ENCODE measurements around the gene MESP1.
A peak's percentile ranks its signal among the peaks of the same experiment; 100 is the strongest.
"Not testable (repeated sequence)": the region's sequence is repeated elsewhere in the genome, so short reads cannot be mapped to it uniquely, and the experiment has no call there.

Gene MESP1, protein sequence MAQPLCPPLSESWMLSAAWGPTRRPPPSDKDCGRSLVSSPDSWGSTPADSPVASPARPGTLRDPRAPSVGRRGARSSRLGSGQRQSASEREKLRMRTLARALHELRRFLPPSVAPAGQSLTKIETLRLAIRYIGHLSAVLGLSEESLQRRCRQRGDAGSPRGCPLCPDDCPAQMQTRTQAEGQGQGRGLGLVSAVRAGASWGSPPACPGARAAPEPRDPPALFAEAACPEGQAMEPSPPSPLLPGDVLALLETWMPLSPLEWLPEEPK

DNA sequence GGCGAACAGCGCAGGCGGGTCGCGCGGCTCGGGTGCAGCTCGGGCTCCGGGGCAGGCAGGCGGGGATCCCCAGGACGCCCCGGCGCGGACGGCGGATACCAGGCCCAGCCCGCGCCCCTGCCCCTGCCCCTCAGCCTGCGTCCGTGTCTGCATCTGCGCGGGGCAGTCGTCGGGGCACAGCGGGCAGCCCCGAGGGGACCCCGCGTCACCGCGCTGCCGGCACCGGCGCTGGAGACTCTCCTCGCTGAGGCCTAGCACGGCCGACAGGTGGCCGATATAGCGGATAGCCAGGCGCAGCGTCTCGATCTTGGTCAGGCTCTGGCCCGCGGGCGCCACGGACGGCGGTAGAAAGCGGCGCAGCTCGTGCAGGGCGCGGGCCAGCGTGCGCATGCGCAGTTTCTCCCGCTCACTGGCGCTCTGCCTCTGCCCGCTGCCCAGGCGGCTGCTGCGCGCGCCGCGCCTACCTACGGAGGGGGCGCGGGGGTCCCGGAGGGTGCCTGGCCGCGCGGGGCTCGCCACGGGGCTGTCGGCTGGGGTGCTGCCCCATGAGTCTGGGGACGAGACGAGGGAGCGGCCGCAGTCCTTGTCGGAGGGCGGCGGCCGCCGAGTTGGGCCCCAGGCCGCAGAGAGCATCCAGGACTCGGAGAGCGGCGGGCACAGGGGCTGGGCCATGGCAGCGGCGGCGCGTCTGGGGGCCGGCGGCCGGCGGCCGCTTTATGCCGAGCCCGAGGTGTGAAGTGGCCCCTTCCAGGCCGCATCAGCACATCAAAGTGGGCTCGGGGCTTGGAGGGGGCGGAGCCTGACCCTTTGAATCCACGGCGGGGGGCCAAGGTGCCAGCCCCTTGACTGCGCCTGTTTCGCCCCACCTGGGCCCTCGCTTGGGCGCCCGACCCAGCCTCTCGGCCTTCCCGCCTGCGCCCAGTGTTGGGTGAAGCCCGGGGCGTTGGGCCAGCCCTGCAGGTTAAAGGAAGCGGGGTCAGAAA, at the start of gene MESP1:
MESP1 (minus strand) TSS at position 690 of the 983 bp plus-strand sequence; CDS start at position 672, 18 bp downstream.
- DNase-seq (ENCODE audit: low spot score), result peak; percentile 90

DNA sequence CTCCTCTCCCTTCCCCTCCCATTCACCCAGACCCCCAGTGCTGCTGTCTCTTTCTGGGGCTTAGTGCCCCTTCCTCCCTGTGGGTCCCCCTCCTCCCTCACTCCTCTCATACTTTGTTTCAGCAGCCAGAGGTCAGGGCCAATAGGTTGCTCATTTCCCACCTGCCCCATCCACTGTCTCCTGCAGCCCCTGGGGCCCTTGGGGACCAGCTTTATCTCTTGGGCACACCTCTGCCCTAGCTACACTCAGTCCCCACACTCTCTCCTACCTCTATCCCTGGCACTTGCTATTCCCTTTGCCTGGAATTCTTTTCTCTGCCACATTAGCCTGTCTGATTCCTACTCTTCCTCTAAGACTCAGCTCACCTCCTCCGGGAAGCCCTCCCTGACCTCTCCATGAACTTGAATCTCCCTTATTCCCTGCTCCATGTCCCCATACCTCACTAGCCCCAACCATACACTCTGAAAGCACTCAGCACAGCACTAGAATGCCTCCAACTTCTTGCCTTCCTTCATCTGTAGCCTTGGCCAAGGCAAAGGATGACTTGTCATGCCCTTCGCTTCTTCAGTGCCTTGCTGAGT, 49.0 kb upstream of the MESP1 start:
- DNase-seq (ENCODE audit: low spot score), result no peak

DNA sequence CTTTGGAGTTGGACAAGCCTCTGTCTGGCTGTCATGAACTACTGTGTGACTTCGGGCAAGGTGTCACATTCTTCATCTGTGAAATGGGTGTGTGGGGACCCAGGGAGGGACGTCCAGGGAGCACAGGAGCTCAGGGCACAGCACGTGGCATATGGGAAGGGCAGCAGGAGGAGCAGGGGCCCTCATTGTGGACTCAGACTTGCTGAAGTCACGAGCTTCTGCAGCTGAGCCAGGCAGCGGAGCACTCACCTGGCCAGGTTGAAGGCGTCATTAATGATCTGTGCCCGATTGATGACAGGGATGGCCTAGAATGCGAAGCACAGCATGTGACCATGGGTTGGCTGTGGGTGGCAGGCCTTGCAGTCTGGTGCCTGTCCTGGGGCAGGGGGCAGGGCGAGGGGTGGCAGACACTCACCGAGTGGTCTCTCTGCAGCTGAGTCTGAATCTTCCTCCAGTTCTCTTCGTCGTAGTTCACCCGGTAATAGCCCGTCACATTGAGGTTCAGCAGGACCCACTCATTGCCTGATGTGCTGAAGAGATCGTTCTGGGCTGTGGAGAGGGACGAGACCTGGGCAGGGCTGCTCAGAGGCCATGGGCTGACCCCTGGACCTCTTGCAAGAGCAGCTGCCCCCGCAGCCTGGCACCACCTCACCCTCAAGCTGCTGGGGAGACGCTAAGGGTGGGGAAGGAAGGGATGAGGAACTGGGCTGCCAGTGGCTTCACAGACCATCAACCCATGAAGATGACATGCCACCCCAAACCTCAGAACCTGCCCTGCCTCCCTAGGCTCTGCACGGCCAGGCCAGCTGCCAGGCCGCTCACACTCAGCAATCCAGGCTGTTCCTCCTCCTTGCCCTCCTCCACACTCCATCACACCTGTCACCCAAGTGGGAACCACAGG, 48.2 kb upstream of the MESP1 start:
- DNase-seq (ENCODE audit: low spot score), result no peak

DNA sequence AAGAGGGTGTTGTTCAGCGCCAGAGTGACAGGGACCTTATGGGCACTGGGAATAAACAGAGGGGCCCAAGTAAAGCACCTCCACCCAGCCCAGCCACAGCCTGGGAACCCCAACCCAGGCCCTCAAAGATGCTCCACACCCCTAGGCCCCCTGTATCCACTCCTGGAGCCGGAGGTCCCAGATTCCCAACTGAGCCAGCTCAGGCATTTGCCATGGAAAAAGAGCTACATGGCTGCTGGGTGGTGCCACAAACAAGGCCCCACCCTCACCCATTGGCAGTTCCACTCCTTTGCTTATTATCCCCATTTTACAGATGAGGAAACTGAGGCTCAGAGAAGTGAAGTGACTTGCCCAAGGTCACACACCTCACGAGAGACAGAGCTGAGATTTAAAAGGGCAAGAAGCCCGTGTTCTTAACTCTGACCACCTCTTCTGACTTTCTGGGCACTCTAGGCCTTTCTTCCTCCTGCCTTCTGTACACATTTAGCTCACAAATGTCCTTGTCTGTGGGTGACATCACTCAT, 46.7 kb upstream of the MESP1 start:
- no peak for DNase-seq (ENCODE audit: low spot score)

DNA sequence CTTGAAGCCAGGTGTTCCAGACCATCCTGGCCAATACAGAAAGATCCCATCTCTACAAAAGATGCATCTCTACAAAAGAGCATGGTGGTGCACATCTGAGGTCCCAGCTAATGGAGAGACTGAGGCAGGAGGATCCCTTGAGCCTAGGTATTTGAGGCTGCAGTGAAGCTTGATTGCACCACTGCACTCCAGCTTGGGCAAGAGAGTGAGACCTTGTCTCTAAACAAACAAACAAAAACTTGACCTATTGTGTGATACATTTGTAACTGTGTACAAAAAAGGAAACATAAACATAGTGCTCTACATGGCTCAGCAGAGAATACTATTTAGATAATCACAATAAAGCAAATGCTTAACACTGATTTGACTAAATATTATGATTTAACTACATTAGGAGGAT, 44.9 kb upstream of the MESP1 start:
- no peak for DNase-seq (ENCODE audit: low spot score)

DNA sequence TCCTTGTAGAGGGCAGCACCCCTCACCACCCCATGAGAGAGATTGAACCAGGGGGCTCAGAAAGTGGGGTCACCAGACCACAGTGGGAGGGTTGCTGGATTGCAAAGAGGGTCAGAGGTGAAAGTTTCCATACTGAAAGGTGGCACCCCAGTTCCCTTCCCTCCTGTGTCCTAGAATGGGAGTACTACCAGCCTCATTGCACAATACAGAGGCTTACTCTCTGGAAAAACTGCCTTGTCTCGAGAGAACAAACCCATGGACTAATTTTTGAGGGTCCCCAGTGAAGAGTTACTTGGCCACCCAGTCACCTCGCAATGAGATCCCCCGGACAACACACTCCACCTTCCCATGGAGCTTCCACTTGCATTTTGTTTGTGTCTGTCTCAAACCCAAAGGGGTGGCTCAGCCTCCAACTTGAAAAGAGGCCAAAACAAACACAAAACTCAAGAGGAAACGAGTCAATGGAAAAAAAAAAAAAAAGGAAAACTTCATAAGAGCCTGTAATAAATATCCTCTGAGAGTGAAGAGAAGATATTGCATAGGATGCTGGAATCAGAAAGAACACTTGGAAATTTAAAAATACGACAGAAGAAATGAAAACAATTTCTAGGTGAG, 43.7 kb upstream of the MESP1 start:
- DNase-seq (ENCODE audit: low spot score), result no peak

DNA sequence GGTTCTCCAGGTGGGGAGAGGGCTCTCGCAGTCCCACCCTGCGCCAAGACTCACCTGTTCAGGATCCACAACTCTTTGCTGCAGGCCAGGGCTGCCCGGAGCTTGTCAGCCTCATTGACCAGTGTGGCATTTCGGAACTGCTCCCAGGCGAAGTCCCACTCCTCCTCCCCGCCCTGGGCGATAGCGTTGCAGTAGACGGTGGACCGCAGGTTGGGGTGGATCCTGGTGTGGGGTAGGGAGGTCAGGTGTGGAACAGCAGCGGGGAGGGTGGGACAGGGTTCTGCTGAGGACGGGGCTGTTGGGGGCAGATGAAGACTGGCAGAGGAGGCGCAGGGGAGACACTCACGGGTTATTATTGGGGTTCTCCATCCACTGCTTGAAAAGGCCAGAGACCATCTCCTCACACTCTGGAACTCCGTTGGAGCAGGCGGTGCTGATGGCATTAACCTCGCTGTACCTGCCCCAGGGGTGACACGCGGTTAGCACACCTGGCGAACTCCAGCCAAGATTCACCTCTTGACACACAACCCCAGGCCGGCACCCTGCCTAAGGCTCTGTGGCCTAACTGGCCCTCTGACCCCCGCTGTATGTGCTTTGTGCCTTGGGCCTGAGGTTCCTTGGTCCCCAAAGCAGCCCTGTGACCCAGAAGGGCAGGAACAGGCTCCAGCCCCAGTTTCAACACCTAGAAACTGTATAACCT, 41.2 kb upstream of the MESP1 start:
- no peak for DNase-seq (ENCODE audit: low spot score)

DNA sequence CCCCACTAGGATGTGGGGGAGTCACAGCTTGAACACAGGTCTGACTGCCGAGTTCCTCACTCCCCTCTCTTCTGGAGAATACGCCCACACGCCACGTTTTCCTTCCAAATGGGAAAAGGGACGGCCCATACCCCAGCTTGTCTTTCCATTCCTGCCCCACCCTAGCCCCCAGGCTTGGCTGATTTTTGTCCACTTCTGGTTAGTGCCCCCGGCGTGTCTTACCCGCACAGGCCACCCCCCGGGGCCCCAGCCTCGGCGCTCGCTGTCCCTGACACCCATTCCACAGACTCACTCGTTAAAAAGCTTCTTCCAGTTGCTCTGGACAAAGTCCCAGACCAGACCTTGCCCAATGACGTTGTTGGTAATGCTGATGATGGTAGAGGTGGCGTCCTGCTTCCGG, 39.6 kb upstream of the MESP1 start:
- no peak for DNase-seq (ENCODE audit: low spot score)

DNA sequence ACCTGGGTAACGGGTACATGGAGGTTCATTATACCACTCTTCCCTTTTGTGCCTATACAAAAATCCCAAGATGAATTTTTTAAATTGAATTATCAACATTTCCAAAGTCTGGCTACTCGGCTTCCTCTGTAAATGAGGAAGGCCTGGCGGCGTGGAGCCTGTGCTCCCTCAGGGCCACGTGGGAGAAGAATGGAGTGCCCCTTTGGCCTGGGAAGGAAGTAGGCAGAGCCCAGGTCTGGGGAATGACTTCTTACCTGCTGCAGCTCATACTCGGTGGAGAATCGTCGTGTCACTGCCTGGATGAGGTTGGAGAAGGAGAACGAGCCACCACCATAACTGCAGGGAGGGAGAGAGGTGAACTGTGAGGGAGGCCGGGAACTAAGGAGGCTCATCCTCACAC, 39.2 kb upstream of the MESP1 start:
- DNase-seq (ENCODE audit: low spot score), result no peak

DNA sequence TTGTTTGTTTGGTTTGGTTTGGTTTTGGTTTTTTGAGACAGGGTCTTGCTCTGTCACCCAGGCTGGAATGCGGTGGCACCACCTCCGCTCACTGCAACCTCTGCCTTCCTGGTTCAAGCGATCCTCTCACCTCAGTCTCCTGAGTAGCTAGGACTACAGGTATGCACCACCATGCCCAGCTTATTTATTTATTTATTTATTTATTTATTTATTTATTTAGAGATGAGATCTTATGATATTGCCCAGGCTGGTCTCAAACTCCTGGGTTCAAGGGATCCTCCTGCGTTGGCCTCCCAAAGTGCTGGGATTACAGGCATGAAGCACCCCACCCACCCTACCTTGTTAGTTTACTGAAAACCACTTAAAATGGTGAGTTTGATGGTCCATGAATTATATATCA, 37.5 kb upstream of the MESP1 start:
- DNase-seq (ENCODE audit: low spot score), result not testable (repeated sequence)

DNA sequence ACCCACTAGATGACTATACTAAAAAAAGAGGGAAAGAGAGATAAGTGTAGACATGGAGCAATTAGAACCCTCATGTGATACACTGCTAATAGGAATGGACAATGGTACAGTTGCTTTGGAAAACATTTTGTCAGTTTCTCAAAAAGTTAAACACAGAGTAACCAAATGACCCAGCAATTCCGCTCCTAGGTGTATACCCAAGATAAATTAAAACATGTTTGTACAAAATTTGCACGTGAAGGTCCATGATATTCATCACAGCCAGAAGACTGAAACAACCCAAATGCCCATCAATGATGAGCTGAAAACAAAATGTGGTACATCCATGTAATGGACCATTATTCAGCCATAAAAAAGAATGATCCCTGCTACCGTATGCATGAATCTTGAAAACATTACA, 36.9 kb upstream of the MESP1 start:
- no peak for DNase-seq (ENCODE audit: low spot score)

DNA sequence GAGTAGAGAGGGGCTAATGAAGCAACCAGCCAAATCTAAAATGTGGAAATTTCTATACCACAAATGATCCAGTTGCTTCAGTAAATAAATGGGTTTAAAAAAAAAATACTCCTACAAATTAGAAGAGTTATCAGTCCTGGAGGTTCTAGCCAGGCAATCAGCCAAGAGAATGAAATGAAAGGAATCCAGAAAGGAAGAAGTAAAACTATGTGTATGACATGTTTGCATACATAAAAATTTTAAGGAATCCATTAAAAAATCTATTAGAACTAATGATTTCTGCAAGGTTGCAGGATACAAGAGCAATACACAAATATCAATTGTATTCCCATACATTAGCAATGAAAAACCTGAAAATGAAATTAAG, 34.7 kb upstream of the MESP1 start:
- DNase-seq (ENCODE audit: low spot score), result no peak

DNA sequence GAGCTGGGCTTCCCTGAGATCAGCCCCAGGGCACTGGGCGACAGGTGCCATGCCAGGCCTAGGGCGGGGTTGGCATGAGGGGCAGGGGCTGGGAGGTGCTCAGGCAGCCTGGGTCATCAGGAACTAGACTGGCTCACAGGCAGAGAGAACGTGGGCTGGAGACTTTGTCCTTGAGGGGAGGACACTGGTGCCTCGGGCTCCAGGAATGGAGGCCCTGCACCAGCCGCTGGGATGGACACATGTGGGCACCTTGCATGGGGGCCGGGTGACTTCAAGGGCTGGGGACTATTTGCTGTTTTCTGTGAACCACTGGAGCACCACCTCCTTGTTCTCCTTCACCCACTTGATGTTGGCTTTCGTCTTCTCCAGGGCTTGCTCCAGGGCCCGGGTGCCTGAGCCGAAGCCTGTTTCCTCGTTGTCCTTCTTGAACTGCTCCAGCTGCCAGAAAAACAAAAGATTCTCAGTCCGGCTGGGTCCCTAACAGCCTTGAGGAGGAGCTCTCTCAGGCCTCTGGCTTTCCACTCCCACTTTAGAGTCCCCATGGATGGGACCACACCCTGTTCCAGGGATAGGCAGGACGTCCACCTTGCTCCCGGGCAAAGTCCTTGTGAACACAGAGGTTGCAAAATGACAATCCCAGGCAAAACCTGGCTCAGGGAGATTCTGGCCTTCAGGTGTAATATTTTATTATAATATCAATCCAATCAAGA, 34.2 kb upstream of the MESP1 start:
- DNase-seq (ENCODE audit: low spot score), result no peak

DNA sequence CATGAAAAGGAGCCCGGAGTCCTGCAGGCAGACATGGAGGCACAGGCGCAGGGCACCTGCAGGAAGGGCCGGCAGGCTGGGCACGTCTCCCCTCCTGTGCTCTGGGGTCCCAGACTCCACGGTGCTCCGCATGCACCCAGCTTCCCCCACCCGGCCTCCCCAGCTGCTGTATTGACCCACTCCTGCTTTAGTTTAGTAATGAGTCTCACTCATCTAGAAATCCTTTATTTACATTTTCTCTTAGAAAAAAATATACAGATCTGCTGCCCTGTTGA, 33.6 kb upstream of the MESP1 start:
- DNase-seq (ENCODE audit: low spot score), result no peak

DNA sequence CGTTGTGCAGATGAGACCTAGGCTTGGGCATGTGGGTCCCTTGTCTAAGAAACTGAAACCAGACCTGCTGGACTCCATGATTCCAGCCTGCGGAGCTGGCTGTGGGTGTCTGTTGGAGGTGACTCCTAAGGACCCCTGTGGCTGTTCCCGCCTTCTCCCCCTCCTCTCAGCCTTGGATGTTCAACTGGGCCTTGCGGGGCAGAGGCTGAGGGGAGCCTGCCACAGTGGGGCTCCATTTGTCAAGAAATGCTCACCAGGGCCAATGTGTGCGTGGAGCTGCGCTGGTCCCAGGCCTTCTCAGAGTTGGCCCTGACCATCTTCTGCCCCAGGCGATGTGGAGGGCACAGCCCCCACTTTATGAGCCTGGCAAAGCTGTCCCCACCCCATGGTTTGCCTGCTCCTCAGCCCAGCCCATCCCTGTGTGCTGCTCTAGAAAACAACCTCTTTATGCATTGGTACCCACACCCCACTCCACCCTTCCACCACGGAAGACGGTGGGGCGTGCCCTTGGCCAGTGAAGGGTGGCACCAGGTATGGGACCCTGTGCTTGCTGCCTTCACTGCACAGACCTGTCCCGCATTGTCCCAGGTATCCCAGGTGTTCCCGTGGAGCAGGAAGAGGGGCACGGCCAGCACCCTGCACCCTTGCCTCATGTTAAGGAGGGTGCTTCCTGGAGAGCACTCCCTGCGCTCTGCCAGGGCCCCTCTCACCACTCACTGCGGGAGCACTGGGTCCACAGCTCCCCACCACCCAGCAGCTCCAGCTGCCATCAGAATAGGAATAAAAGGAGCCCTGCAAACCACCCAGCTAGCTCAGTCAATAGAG, 33.0 kb upstream of the MESP1 start:
- DNase-seq (ENCODE audit: low spot score), result no peak

DNA sequence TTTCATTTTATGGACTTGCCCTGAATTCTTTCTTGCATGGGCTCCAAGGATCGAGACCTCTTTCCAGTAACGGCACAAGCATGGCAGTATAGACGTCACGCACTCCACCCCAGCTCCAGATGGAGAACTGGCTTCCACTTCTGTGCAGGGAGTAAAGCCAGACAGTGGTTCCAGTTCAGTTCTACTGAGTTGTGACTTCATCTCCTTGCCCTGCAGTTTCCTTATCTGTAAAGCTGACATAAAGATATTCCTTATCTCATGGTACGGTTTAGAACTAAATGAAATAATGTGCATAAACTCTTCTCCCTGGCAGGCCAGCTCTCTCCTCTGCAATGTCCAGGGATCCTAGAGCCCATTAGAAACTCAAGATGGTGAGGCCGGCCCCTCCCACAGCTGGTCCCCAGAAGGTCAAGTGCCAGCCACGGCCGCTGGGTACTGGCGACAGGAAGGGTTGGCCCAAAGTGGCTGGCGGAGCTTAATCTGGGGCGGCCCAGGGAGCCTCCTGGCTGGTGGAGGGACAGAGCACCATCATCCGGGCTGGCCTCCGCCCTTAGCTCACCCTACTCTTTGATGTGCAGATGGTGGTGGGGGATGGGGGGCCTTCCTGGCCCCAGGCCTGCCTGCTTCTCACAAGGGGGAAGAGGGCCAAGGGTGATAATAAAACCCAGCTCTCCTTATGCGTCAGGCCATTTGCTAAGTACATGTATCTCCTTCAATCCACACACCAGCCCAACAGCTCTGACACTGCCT, 32.2 kb upstream of the MESP1 start:
- no peak for DNase-seq (ENCODE audit: low spot score)

DNA sequence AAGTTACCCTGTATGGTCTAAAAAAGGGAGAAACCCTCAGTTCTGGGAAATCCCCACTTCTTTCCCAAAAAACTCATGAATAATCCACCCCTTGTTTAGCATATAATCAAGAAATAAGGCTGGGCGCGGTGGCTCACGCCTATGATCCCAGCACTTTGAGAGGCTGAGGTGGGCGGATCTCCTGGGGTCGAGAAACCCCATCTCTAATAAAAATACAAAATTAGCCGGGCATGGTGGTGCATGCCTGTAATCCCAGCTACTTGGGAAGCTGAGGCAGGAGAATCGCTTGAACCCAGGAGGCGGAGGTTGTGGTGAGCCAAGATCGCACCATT, 31.5 kb upstream of the MESP1 start:
- not testable (repeated sequence) for DNase-seq (ENCODE audit: low spot score)

DNA sequence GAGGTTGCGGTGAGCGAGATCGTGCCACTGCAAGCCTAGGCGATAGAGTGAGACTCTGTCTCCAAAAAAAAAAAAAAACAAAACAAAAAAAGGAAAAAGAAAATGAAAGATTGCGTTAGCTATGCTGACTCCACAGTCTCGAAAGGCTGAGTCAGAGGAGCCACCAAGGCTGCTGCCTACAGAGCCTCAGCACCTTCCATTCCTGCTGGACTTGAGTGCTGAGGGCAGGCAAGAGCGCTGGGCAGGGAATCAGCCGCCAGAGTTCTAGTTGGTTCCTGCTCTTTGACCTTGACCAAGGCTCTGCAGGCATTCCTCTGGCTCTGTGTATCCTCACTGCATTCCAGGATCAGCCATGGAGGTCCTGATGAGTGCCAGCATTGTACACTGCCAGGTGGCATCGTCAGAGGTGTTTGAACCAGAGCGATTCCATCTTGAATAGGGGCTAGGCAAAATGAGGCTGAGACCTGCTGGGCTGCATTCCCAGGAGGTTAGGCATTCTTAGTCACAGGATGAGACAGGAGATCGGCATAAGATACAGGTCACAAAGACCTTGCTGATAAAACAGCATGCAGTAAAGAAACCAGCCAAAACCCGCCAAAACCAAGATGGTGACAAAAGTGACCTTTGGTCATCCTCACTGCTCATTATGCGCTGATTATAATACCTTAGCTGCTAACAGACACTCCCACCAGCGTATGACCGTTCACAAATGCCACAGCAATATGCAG, 31.0 kb upstream of the MESP1 start:
- DNase-seq (ENCODE audit: low spot score), result no peak
